Common myeloid progenitor, CD34-positive (primary cell): ENCODE data around the gene COL19A1.

ENCODE experiments used
- CTCF ChIA-PET: fragments of 350-600 bp; sonication (Branson Sonifier 250); formaldehyde crosslinking; loops from one replicate; lab custom pipeline; 2021; ENCODE audit warnings: antibody characterized with exemption; lab: Charles Lee
- POLR2A ChIA-PET: fragments of 350-600 bp; sonication (Branson Sonifier 250); formaldehyde crosslinking; loops from one replicate; lab custom pipeline; 2021; ENCODE audit warnings: antibody characterized with exemption; lab: Charles Lee
- DNase-seq, 3 donors: peaks; one replicate each; pipeline versions ENCODE4 v3.0.0 to v3.0.0-alpha.2; 2013
- H3K27ac ChIP-seq, 2 experiments: 1 replicate in 1 of 2; 2 replicates in 1 of 2; pipeline ENCODE4 v1.7.0; 2013; ENCODE audit warnings: inconsistent platforms in 2 of 2, low read length in 2 of 2, mild to moderate bottlenecking in 2 of 2, low read depth in 1 of 2, moderate library complexity in 1 of 2; ENCODE audit not compliant: severe bottlenecking in 2 of 2, insufficient read depth in 1 of 2, poor library complexity in 1 of 2
- H3K27me3 ChIP-seq, 5 experiments: replicated peaks in 2 of 5; 1 replicate in 3 of 5; 2 replicates in 2 of 5; pipeline versions ENCODE4 v1.6.1 to v1.7.0; 2013; ENCODE audit warnings: low read length in 4 of 5, mild to moderate bottlenecking in 2 of 5, moderate library complexity in 2 of 5, inconsistent platforms in 1 of 5; ENCODE audit not compliant: insufficient read depth in 5 of 5, control insufficient read depth in 4 of 5
- H3K36me3 ChIP-seq, 4 experiments: 1 replicate in 2 of 4; 2 replicates in 2 of 4; pipeline versions ENCODE4 v1.6.1 to v1.7.0; 2013; ENCODE audit warnings: low read length in 3 of 4, control low read depth in 1 of 4, mild to moderate bottlenecking in 1 of 4; ENCODE audit not compliant: control insufficient read depth in 4 of 4, insufficient read depth in 4 of 4
- H3K4me1 ChIP-seq, 4 experiments: 1 replicate in 3 of 4; 2 replicates in 1 of 4; pipeline versions ENCODE4 v1.6.1 to v1.7.1; 2013; ENCODE audit warnings: low read length in 3 of 4, mild to moderate bottlenecking in 3 of 4, control low read depth in 1 of 4, inconsistent platforms in 1 of 4, moderate library complexity in 1 of 4; ENCODE audit not compliant: control insufficient read depth in 4 of 4, insufficient read depth in 4 of 4; ENCODE audit errors: control extremely low read depth in 1 of 4
- H3K4me3 ChIP-seq, 7 experiments: 1 replicate in 4 of 7; 2 replicates in 3 of 7; pipeline versions ENCODE4 v1.5.1 to v1.7.0; 2013; ENCODE audit warnings: mild to moderate bottlenecking in 7 of 7, low read length in 6 of 7, moderate library complexity in 6 of 7, inconsistent platforms in 2 of 7, low read depth in 2 of 7, control low read depth in 1 of 7; ENCODE audit not compliant: insufficient read depth in 4 of 7, control insufficient read depth in 1 of 7; ENCODE audit errors: extremely low read depth in 1 of 7
- H3K9me3 ChIP-seq, 5 experiments: 1 replicate in 4 of 5; 2 replicates in 1 of 5; pipeline versions ENCODE4 v1.6.1 to v1.7.1; 2013; ENCODE audit warnings: low read length in 4 of 5, mild to moderate bottlenecking in 2 of 5, inconsistent platforms in 1 of 5, low read depth in 1 of 5, moderate library complexity in 1 of 5; ENCODE audit not compliant: control insufficient read depth in 4 of 5, insufficient read depth in 2 of 5; ENCODE audit errors: control extremely low read depth in 1 of 5
- WGBS: methylation state at CpG from one replicate; pipeline ENCODE4 v1.1.5; 2013; ENCODE audit not compliant: insufficient coverage; 5-methylcytosine and 5-hydroxymethylcytosine counted together

COL19A1 gene

DNA sequence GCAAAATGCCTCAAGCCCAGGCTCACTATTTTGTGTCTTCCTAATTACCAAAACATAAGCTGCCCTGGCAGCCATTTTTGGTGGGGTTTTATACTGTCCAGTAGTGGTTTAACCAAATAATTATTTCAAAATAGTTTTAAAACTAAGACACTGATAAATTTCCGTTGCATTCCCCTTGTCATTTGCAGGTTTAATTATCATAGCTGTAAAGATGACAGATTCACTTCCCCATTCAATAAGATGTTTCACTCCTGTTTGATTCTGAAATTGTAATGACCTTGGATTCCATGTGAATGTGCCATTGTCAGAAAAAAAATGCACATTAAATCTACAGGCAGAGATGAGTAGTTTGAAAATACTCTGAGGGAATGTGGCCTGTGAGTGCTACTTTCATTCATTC, 264.5 kb downstream of the COL19A1 start:
- CTCF ChIA-PET, result no interaction called here
- peaks cover 0 to 1% (median 0%) of the 10 kb centered on the region in 5 experiments for H3K9me3 ChIP-seq
- no peaks in the 10 kb centered on the region for H3K36me3 ChIP-seq
- POLR2A ChIA-PET, result no interaction called here
- H3K4me3 ChIP-seq, result no peak overlapping the region
- H3K27ac ChIP-seq, result no peak overlapping the region
- no CpG with 5 or more reads among the region's 1 CpG for WGBS
- H3K4me1 ChIP-seq, result no peaks in the 10 kb centered on the region
- H3K27me3 ChIP-seq, result peaks cover 0 to 2% (median 0%) of the 10 kb centered on the region in 5 experiments
- DNase-seq, result no peak

DNA sequence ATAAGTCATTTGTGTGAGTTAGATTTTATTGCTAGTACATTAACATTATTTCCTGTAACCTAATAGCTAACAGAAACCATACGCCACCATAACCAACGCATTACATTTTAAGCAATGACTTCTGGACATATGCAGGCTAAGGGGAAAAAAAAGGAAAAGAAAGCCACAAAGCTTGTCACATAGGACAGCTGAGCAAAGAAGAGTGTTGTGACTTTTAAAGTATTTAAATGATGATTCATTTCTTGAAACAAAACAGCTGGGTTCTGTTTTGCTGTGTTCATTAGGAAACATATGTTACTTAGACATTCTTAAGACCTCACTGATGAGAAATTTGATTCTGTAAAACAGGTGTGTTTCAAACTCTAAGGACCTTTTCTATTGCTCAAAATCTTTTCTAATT, 265.2 kb downstream of the COL19A1 start:
- peaks cover 0 to 2% (median 0%) of the 10 kb centered on the region in 5 experiments for H3K27me3 ChIP-seq
- no peaks in the 10 kb centered on the region for H3K4me1 ChIP-seq
- ChIA-PET POLR2A (no interaction called here), CTCF (interaction anchor here (0.7 kb wide), 1 partner anchor 11 kb away, joined by 3 read pairs; no protein-coding TSS in a partner anchor)
- peaks cover 0 to 1% (median 0%) of the 10 kb centered on the region in 5 experiments for H3K9me3 ChIP-seq
- no peak overlapping the region for H3K27ac ChIP-seq
- no peak for DNase-seq
- WGBS, result no CpG with 5 or more reads among the region's 2 CpGs
- no peaks in the 10 kb centered on the region for H3K36me3 ChIP-seq
- H3K4me3 ChIP-seq, result no peak overlapping the region

GRCh38 chr6:70133246-70133645, 266.9 kb downstream of the COL19A1 start:
- no peak overlapping the region for H3K27ac ChIP-seq
- peaks cover 0 to 2% (median 0%) of the 10 kb centered on the region in 5 experiments for H3K27me3 ChIP-seq
- peaks cover 0 to 1% (median 0%) of the 10 kb centered on the region in 5 experiments for H3K9me3 ChIP-seq
- 100% methylated on average over 1 of the region's 4 CpGs for WGBS
- CTCF ChIA-PET, result no interaction called here
- H3K4me1 ChIP-seq, result no peaks in the 10 kb centered on the region
- no peak for DNase-seq
- no peaks in the 10 kb centered on the region for H3K36me3 ChIP-seq
- POLR2A ChIA-PET, result no interaction called here
- H3K4me3 ChIP-seq, result no peak overlapping the region

DNA sequence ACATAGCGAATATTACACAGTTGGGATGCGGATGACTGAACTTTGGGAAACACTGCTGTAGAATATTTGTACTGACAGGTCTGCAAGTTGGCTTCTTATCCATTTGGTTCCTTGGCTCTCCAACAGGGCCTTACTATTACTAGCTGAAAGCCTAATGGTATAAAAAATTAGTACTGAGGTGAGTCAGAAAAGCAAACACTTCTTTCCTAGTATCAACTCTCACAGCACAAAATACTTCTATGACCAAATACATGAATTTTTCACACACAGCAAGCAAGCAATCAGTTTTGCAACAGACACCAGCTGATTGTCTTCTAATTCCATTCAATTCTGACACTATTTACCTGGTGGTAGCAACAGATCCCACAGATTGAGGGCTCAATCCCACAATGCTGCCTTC, 268.2 kb downstream of the COL19A1 start:
- Histone ChIP-seq H3K4me3 (no peak overlapping the region), H3K27ac (no peak overlapping the region), H3K9me3 (no peaks in the 10 kb centered on the region), H3K27me3 (peaks cover 0 to 7% (median 0%) of the 10 kb centered on the region in 5 experiments), H3K36me3 (no peaks in the 10 kb centered on the region), H3K4me1 (no peaks in the 10 kb centered on the region)
- DNase-seq, result no peak
- WGBS, result 100% methylated on average over 1 of the region's 2 CpGs
- POLR2A ChIA-PET, result no interaction called here
- CTCF ChIA-PET, result no interaction called here

DNA sequence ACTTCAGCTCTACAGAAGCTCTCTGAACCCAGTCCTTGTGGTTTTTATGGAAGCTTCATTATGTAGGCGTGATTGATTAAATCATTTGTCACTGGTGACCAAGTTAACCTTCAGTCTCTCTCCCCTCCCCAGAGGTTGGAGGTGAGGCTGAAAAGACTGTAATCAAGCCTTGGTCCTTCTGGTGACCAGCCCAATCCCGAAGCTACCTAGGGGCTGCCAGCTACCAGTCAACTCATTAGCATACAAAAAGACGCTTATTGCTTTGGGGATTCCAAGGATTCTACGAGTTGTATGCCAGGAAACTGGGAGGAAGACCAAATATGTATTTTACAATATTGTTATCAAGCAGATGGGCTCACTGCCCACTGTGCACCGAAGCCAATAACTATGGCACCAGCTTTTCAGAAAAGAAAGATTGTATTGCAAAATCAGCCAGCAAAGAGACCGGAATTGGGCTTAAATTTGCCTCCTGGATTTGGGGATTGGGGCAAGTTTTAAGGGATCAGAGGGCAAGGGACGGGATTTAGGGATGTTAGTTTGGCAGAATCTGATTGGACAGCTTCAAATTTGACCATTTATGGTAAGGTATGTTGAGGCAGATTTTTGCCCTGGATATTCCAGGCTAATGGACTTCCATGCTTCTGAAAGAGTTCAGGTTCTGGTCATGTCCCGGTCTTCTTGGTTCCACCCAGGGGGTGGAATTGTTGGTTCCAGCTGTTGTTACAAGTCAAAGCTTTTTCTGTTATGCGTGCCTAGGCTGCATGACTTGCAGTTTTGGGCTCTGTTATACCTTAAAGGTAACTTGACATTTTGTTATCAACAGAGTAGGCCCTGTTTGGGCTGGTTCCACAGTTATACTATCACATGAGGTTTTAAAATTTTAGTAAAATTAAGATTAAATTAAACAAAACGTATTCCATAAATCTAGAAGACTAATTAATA, 269.1 kb downstream of the COL19A1 start:
- Histone ChIP-seq H3K36me3 (no peaks in the 10 kb centered on the region), H3K9me3 (no peaks in the 10 kb centered on the region), H3K27me3 (peaks cover 0 to 7% (median 0%) of the 10 kb centered on the region in 5 experiments), H3K4me3 (no peak overlapping the region), H3K4me1 (no peaks in the 10 kb centered on the region), H3K27ac (no peak overlapping the region)
- ChIA-PET POLR2A (no interaction called here), CTCF (no interaction called here)
- no peak for DNase-seq
- WGBS, result 94% methylated on average over 7 of the region's 10 CpGs

DNA sequence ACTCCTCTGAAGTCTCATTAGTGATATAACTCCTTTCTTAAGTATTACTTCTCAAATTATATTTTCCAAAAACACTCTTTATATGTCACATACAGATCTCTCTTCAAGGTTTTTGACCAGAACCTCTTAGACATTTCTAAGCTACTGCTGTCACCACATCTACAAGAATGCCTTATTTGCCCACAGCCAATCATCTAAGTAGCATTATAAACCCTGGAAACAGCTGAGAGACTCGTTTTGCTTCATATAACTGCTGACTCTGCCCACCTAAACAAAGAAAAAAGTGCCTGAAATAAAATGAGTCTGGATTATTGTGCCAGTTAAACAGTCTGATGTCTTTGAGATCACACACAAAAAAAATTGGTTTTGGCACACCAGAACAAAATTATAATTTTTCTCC, 270.6 kb downstream of the COL19A1 start:
- no peak overlapping the region for H3K4me3 ChIP-seq
- H3K4me1 ChIP-seq, result no peaks in the 10 kb centered on the region
- WGBS, result no CpG with 5 or more reads among the region's 1 CpG
- H3K27ac ChIP-seq, result no peak overlapping the region
- H3K9me3 ChIP-seq, result no peaks in the 10 kb centered on the region
- no peak for DNase-seq
- peaks cover 0 to 7% (median 0%) of the 10 kb centered on the region in 5 experiments for H3K27me3 ChIP-seq
- no peaks in the 10 kb centered on the region for H3K36me3 ChIP-seq
- CTCF ChIA-PET, result interaction anchor here (0.6 kb wide), 1 partner anchor 176 kb away, joined by 3 read pairs; no protein-coding TSS in a partner anchor
- POLR2A ChIA-PET, result no interaction called here

DNA sequence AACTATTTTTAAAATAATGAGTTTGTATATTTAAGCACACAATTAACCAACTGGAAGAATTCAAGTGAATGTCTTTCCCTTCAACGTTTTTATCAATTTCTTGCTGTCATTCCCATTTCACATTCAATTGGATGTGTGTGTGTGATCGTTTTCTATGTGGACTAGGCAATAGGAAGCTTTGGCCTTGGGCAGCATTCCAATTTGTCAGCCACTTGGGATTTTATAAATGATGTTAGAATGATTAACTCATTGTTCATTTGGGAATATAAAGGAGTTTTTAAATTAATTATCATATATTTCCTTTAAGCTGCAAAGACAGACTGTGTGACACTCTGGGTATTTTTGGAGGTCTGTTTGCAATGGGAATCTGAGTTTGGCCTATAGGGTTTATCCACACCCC, 274.1 kb downstream of the COL19A1 start:
- Histone ChIP-seq H3K9me3 (no peaks in the 10 kb centered on the region), H3K4me3 (no peak overlapping the region), H3K27ac (no peak overlapping the region), H3K27me3 (peaks cover 0 to 7% (median 0%) of the 10 kb centered on the region in 5 experiments), H3K36me3 (no peaks in the 10 kb centered on the region), H3K4me1 (no peaks in the 10 kb centered on the region)
- ChIA-PET CTCF (no interaction called here), POLR2A (no interaction called here)
- WGBS, result no CpG with 5 or more reads among the region's 2 CpGs
- no peak for DNase-seq
